ENCODE data around the gene CCDC169.

DNA sequence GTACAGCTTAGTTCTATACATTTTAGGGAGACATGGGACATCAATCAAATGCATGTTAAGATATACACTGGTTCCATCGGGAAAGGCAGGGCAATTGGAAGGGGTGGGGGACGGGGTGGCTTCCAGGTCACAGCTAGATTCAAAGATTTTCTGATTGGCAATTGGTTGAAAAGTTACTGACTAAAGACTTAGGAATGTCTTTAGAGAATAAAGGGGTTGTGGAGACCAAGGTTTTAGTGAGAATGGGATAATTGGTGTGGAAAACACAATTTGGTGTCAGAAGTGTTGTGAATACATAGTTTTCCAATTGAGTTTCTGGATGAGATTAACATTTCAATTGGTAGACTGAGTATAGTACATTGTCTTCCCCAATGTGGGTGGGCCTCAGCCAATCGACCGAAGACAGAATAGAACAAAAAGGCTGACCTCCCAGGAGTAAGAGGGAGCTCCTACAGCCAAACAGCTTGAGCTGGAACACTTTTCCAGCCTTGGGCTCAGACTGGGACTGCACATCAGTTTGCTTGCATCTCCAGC lies 988 bp upstream of the CCDC169 start:
- TF ChIP-seq CTCF (optimal IDR thresholded peaks at IDR 0.05 in 1 of 3, IDR thresholded peaks at IDR 0.05 in 1 of 3, conservative IDR thresholded peaks at IDR 0.05 in 1 of 3; ENCODE audit: extremely low read depth in 1 of 3, insufficient read depth in 2 of 3, low read length in 3 of 3) (no peak), EZH2 (IDR thresholded peaks at IDR 0.05; ENCODE audit: low read length) (no peak)

Data from keratinocyte (primary cell).